22Rv1 (cell line): ENCODE results near the gene ANO7.

Source experiments
- ZFX ChIP-seq: fragments of 450-650 bp; IDR thresholded peaks from 2 replicates; pipeline ENCODE4 v1.6.1; 2017; ENCODE audit warnings: antibody characterized with exemption, borderline replicate concordance
- TF ChIP-seq, protein P1 (sequence below): fragments of 450-650 bp; IDR thresholded peaks from 2 replicates; pipeline ENCODE4 v1.5.1; 2017; ENCODE audit warnings: mild to moderate bottlenecking

DNA sequence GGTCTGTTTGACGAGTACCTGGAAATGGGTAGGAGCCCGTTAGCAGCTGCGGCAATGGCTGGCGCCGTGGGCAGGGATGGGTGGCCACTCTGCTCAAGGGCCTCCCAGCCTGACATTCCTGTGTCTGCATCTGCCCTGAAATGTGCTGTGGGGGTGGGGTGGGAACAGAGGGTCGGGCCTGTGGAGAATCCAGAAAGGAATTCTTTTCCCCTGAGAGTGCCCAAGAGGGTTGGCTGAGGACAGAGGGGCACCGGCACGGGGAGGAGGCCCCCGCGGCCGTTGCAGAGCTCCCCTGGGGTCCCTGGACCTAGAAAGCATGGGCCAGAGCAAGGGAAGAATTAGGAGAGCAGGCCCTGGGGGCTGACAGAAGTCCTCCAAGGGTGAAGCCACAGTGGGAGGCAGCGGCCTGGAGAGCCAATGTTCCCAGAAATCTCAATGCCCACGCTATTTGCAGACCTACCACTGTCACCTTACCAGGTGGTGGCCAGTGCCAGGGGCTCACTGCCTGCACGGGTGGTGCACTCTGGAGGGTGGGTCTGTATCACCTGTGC is 27.8 kb downstream of the ANO7 start:
- TF ChIP-seq, protein P1, sequence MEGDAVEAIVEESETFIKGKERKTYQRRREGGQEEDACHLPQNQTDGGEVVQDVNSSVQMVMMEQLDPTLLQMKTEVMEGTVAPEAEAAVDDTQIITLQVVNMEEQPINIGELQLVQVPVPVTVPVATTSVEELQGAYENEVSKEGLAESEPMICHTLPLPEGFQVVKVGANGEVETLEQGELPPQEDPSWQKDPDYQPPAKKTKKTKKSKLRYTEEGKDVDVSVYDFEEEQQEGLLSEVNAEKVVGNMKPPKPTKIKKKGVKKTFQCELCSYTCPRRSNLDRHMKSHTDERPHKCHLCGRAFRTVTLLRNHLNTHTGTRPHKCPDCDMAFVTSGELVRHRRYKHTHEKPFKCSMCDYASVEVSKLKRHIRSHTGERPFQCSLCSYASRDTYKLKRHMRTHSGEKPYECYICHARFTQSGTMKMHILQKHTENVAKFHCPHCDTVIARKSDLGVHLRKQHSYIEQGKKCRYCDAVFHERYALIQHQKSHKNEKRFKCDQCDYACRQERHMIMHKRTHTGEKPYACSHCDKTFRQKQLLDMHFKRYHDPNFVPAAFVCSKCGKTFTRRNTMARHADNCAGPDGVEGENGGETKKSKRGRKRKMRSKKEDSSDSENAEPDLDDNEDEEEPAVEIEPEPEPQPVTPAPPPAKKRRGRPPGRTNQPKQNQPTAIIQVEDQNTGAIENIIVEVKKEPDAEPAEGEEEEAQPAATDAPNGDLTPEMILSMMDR = no peak
- TF ChIP-seq ZFX = no peak
